ENCODE measurements around the gene TRAPPC1.

GRCh38 chr17:7910711-7911110 is 21.0 kb downstream of the TRAPPC1 start:
- no peak for TF ChIP-seq CTCF (conservative IDR thresholded peaks at IDR 0.05; ENCODE audit: low read depth, low read length)
- TF ChIP-seq RAD21 (IDR thresholded peaks at IDR 0.05; ENCODE audit: low read length): no peak
- TF ChIP-seq USF2 (IDR thresholded peaks at IDR 0.05; ENCODE audit: low read depth, low read length): no peak
- no peak for TF ChIP-seq MXI1 (IDR thresholded peaks at IDR 0.05; ENCODE audit: borderline replicate concordance, low read depth, low read length)
- TF ChIP-seq MAFK (IDR thresholded peaks at IDR 0.05; ENCODE audit: low read depth, low read length): no peak
- TF ChIP-seq ELK1 (IDR thresholded peaks at IDR 0.05; ENCODE audit: borderline replicate concordance, low read depth, low read length): no peak
- TF ChIP-seq POLR2A (IDR thresholded peaks at IDR 0.05; ENCODE audit: low read depth, low read length): no peak
- no peak for TF ChIP-seq CEBPB (IDR thresholded peaks at IDR 0.05; ENCODE audit: low read depth, low read length)
- TF ChIP-seq CHD1 (IDR thresholded peaks at IDR 0.05; ENCODE audit: low read depth, low read length): no peak
- no peak for TF ChIP-seq RFX5 (IDR thresholded peaks at IDR 0.05; ENCODE audit: low read depth, low read length)
- TF ChIP-seq MAZ (IDR thresholded peaks at IDR 0.05; ENCODE audit: borderline replicate concordance, low read depth, low read length): no peak
- TF ChIP-seq BHLHE40 (IDR thresholded peaks at IDR 0.05; ENCODE audit: low read depth, low read length): no peak
- no peak for TF ChIP-seq FOS (IDR thresholded peaks at IDR 0.05; ENCODE audit: low read depth, low read length)
- no peak for TF ChIP-seq SMC3 (IDR thresholded peaks at IDR 0.05; ENCODE audit: low read depth, low read length)

Measured in IMR-90 (cell line).